T47D (cell line): ENCODE data around the gene CPLX1.
"Not testable (repeated sequence)": the region's sequence is repeated elsewhere in the genome, so short reads cannot be mapped to it uniquely, and the experiment has no call there.

Experiments used
- DNase-seq, 2 experiments: peaks; one replicate each; pipeline versions ENCODE4 v3.0.0 to v3.0.0-alpha.2; 2011 to 2012; ENCODE audit warnings: low read depth in 1 of 2, low spot score in 1 of 2
- JUND ChIP-seq: IDR thresholded peaks from 2 replicates; pipeline ENCODE4 v1.6.1; 2012; ENCODE audit warnings: low read depth
- in situ Hi-C: cut with HindIII; loops from 2 replicates; pipeline ENCODE4 v1.10.0; 2016; ENCODE audit warnings: low sequenced_read_pairs, low pct_unique_long_range_greater_than_20kb

Gene CPLX1

DNA sequence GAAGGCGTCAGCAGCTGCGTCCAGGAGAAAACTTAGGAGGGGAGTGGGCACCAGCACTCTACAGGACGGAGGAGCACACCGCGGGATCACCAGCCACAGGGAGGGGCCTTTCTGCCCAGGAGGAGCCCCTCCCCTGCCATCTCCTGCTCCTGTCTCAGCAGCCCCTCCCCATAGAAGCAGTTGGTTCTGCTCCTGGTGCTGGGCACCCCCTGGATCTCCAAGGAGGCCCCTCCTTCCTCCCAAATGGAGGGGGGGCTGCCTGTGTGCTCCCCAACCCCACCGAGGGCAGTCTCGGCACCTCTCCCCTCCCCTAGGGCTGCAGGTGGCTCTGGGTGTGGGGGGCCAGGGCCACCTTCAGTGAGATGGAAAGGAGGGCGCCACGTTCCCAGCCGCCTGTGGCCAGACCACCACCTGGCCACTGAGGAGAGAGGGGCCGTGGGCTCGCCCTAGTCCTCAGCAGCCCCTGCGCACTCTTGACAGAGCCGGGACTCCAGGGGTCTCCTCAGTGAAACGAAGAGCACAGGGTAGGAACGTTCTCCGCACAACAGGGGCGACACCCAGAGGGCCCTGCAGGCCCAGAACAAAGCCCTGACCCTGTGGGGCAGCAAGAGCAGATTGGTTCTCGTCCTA, 37.8 kb downstream of the CPLX1 start:
- in situ Hi-C loops: no loop called here
- TF ChIP-seq JUND: no peak
- DNase-seq: no peak

GRCh38 chr4:787561-787981, 38.4 kb downstream of the CPLX1 start:
- DNase-seq: no peak
- no peak for TF ChIP-seq JUND
- in situ Hi-C loops: no loop called here

GRCh38 chr4:786861-787300, 39.0 kb downstream of the CPLX1 start:
- no peak for DNase-seq
- in situ Hi-C loops: no loop called here
- no peak for TF ChIP-seq JUND

DNA sequence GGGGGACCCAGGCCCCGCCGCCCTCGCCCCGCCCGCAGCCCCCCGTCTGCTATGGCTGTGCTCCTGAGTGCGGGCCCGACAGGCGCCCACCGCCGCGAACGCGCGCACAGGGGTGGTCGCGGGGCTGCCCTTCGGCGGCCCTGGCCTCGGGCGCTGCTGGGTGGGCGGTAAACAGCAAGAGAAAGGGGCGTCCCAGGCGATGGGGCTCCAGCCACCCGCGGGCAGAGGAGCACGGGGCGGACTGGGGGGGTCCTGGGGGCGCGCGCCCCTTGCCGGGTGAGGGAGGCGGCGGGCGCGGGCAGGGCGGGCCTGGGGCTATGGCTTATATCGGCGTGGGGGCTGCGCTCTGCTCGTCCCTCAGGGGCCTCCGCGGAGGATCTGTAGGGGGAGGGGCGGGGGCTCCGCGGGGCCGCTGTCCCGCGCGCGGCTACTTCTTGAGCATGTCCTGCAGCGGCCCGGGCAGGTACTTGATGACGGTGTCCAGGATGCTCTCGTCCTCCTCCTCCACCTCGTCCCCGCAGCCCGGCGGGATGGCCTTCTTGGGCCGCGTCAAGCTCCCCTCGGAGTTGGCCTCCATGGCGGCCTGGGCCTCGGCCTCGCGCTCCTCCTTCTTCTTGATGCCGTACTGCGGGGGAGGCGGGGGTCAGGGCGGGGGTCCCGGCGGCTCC, 39.7 kb downstream of the CPLX1 start:
- in situ Hi-C loops: no loop called here
- DNase-seq: no peak
- TF ChIP-seq JUND: no peak

- TF ChIP-seq JUND: no peak
- DNase-seq: no peak
- in situ Hi-C loops: no loop called here
Measured at GRCh38 chr4:785332-786073, 40.4 kb downstream of the CPLX1 start.

DNA sequence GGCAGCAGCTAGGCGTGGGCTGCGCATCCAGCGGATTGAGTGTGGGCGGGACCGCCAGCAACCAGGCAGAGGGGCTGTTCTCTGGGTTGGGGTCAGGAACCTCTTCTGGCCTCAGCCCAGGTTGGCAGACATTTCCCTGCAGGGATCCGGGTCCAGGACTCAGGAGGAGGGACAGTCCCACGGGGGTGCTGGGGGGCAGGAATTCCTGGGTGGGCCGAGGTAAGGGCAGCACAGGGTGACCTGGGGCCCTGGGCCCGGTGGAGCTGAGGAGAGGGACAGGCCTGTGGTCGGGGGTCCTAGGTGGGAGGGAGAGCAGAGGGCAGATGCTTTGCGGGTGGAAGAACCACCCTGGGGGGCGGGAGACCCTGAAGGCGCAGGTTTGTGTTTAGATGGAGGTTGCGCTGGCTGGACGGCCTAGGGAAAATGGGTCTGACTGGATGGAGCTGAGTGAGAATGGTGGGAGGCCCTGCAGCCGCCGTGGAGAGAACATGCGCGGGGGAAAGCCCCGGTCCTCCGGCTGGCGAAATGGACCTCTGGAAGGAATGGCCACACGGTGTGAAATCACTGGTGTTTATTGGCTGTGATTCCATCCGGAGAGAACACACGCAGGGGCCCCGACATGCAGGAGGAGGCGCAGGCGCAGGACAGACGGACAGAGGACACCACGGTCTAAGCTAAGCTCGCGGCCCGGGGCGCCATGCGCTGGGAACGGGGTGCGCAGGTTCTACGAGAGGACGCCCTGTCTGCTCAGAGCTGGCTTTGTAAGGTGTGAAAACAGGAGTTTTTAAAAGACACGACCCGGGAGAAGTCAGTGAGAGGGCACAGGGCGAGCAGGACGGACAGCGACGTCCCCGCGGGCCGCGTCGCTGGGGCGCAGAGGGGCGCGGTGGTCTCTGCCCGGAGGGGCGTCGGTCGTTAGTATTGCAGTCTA, 41.3 kb downstream of the CPLX1 start:
- in situ Hi-C loops: no loop called here
- no peak for TF ChIP-seq JUND
- no peak for DNase-seq

DNA sequence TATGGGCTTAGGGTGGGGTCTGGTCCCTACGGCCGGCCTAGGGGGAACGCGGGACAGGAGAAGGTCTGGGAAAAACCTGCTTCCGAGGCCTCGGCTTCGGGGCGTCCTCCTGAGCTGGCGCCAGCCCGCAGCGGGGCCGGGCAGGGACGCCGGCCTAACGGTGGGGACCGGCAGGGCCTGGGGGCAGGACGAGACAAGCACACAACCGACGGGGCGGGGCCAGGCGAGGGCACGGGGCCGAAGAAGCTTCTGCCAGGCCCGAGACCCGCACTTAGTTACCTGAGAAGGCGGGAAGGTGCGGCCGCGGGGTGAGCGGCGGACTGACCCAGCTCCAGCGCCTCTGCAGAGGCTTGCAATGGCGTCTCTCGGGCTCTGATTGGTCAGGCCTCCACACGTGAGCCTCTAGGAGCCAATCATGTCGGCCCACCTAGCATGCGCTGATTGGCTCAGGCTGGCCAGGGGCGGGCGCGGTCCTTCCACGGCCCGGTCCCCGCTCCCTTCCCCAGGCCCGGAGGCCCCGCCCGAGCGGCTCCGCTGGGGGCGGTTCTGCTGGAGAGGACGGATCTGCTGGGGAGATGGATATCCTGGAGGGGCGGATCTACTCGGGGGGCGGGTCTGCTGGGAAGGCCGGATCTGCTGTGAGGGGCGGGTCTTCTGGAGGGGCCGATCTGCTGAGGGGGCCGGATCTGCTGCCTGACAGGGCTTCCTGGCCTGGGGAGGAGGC, 44.3 kb downstream of the CPLX1 start:
- DNase-seq: peak; percentile 98 to 100
- in situ Hi-C loops: no loop called here
- no peak for TF ChIP-seq JUND

GRCh38 chr4:780716-781492, 45.0 kb downstream of the CPLX1 start:
- no peak for DNase-seq
- TF ChIP-seq JUND: no peak
- in situ Hi-C loops: no loop called here

DNA sequence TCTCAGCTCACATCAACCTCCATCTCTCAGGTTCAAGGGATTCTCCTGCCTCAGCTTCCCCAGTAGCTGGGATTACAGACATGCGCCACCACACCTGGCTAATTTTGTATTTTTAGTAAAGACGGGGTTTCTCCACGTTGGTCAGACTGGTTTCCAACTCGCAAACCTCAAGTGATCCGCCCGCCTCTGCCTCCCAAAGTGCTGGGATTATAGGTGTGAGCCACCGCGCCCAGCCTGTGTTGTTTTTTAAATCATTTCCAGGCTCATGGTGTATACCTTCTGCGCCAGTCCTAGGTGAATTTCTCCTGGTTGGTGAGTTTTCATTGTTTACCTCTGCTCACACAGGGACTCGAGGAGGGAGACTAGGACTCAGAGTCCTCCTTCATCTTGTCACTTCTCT, 45.7 kb downstream of the CPLX1 start:
- in situ Hi-C loops, DNase-seq: not testable (repeated sequence)

DNA sequence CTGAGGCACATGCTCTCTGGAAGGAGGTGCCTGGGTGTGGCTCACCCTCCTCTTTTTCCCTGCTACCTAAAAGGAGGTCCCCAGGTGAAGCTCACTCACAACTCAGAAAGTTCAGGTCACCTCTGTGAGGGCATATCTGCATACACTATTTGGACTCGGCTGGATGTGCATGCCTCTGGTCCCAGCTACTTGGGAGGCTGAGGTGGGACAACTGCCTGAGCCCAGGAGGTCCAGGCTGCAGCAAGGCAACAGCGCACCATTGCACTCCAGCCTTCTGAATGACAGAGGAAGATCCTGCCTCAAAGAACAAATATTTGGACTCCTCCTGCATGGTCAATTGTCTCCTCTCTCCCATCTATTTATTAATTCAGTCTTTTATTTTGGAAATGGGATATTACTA, 46.4 kb downstream of the CPLX1 start:
- no peak for TF ChIP-seq JUND
- DNase-seq: no peak
- in situ Hi-C loops: no loop called here
